K562 (cell line): ENCODE data around the gene SNAPC3. TPM values are rescaled to one million over a fixed set of nuclear protein-coding genes. Genes with fewer than 3 reads are reported as not detected.

Experiments used
- DMBX1 ChIP-seq: fragments of 250-450 bp; sonication (Bioruptor Pico); IDR thresholded peaks from 2 replicates; pipeline ENCODE4 v1.8.0; 2022; ENCODE audit warnings: inconsistent platforms, mild to moderate bottlenecking, moderate library complexity, borderline replicate concordance
- ESRRB ChIP-seq: fragments of 250-450 bp; sonication (Bioruptor Pico); IDR thresholded peaks from 2 replicates; pipeline ENCODE4 v1.5.0; 2020; ENCODE audit warnings: mild to moderate bottlenecking, moderate library complexity, borderline replicate concordance
- HMGN3 ChIP-seq: IDR thresholded peaks from 2 replicates; pipeline ENCODE4 v1.6.1; 2011; ENCODE audit warnings: borderline replicate concordance, low read depth, mild to moderate bottlenecking, mixed read lengths, low read length; ENCODE audit not compliant: insufficient read length; ENCODE audit errors: extremely low read depth
- LCOR ChIP-seq: sonication (generic); formaldehyde crosslinking; IDR thresholded peaks from 2 replicates; pipeline ENCODE4 v1.8.0; 2022; ENCODE audit warnings: mild to moderate bottlenecking, missing genetic modification reagents
- MEF2A ChIP-seq: IDR thresholded peaks from 2 replicates; pipeline ENCODE4 v1.6.1; 2011; ENCODE audit warnings: low read depth, mild to moderate bottlenecking, low read length, moderate library complexity; ENCODE audit not compliant: control insufficient read depth
- NFIX ChIP-seq: fragments of 250-450 bp; sonication (Bioruptor Pico); IDR thresholded peaks from 2 replicates; pipeline ENCODE4 v1.4.0; 2020; ENCODE audit warnings: low read depth, mild to moderate bottlenecking, moderate library complexity
- PTRF ChIP-seq: fragments of 450-650 bp; IDR thresholded peaks from 2 replicates; pipeline ENCODE4 v1.6.1; 2016; ENCODE audit warnings: mild to moderate bottlenecking, missing genetic modification characterization, missing compliant biosample characterization
- SP1 ChIP-seq: sonication (generic); formaldehyde crosslinking; IDR thresholded peaks from 2 replicates; pipeline ENCODE4 v1.8.1; 2022; ENCODE audit warnings: mild to moderate bottlenecking, missing genetic modification reagents
- TCF3 ChIP-seq: sonication (generic); formaldehyde crosslinking; IDR thresholded peaks from 2 replicates; pipeline ENCODE4 v1.4.0; 2020; ENCODE audit warnings: mild to moderate bottlenecking, missing genetic modification reagents
- XRCC5 ChIP-seq: fragments of 200-400 bp; formaldehyde crosslinking; IDR thresholded peaks from 2 replicates; pipeline ENCODE4 v1.6.1; 2017; ENCODE audit warnings: low read depth, mild to moderate bottlenecking, low read length
- ZFP36 ChIP-seq: fragments of 150-350 bp; IDR thresholded peaks from 2 replicates; pipeline ENCODE4 v1.6.1; 2018; ENCODE audit warnings: low read length, low read depth; ENCODE audit not compliant: partially characterized antibody
- ZNF583 ChIP-seq: fragments of 250-450 bp; sonication (Bioruptor Pico); IDR thresholded peaks from 2 replicates; pipeline ENCODE4 v1.4.0; 2020
- polyA plus RNA-seq, 8 experiments: library from polyadenylated mRNA; depleted of rRNA in 4 of 8; stranded (reverse) in 5 of 8; unstranded in 3 of 8; fragments of >200 nt; fragmentation: Nextera tagmentation in 2 of 8; fragmentation: Illumina TruSeq in 1 of 8; extraction: Ambion mirVana in 2 of 8; extraction: Trizol in 1 of 8; gene quantifications; 2 replicates each; pipeline versions ENCODE4 v1.2.1 to v1.2.3, GENCODE V29; 2011 to 2014; ENCODE audit warnings: inconsistent platforms in 1 of 8, missing spikeins in 1 of 8
- total RNA-seq, 7 experiments: library from RNA; depleted of rRNA in 6 of 7; stranded (reverse); fragments of >200 nt in 6 of 7; fragmentation: Illumina TruSeq in 2 of 7; extraction: Trizol in 2 of 7; gene quantifications; 2 replicates each; pipeline versions ENCODE4 v1.2.1 to v1.2.3, GENCODE V29; 2011 to 2021; ENCODE audit warnings: low replicate concordance in 1 of 7
- TF ChIP-seq, protein P1 (sequence below): sonication (generic); formaldehyde crosslinking; IDR thresholded peaks from 2 replicates; pipeline ENCODE4 v1.8.0; 2022; ENCODE audit warnings: mild to moderate bottlenecking, missing genetic modification reagents
- TF ChIP-seq, protein P2 (sequence below): sonication (generic); formaldehyde crosslinking; IDR thresholded peaks from 2 replicates; pipeline ENCODE4 v1.8.1; 2023; ENCODE audit warnings: mild to moderate bottlenecking, missing genetic modification reagents
- TF ChIP-seq, protein P3 (sequence below): fragments of 250-450 bp; sonication (Bioruptor Pico); IDR thresholded peaks from 2 replicates; pipeline ENCODE4 v1.5.0; 2020; ENCODE audit warnings: mild to moderate bottlenecking, borderline replicate concordance
- TF ChIP-seq, protein P4 (sequence below): sonication (generic); formaldehyde crosslinking; IDR thresholded peaks from 2 replicates; pipeline ENCODE4 v1.8.1; 2023; ENCODE audit warnings: missing genetic modification reagents, mild to moderate bottlenecking, borderline replicate concordance

The SNAPC3 gene
- total and polyA plus RNA-seq, 9 of the 15 experiments (the other 6 are each of a cell fraction or from before 2014, with no cell fraction given): 2.3 to 38.9 (median 19.8) TPM

DNA sequence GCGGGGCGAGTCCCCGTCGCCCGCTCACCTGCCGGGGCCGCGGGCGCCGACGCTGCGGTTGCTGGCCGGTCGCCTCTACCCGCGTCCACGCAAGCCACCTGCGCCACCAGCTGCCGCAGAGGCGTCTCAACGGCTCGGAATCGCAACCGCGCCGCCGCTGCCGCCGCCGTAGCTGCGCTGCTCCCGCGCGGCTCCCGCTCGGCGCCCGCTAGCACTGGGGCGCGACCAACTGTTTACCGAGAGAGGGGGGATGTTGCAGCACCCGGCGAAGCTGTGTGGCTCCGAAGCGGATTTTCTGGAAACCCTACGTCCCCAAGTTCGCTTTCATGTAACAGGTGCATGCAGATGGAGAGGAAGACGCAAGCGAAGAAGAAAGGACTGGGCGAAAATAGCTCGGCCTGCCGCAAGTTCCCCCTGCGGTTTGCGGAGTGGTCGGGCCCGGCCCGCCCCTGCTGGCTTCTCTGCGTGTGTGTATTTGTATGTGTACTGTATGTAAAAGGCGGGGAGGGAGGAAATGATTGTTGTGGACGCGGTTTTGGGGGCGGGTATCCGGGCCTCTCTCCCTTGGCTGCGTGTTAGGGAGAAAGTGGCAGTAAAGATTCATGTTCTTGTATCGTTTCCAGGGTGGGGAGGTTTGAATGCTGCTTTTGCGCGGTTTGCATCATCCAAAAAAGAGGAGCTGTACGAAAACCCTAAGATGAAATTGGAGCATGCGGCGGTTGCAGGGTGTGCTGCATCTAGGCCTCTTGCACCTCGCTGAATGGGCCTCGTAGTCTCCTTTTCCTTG lies 88.3 kb downstream of the SNAPC3 start, which contains the start of gene PSIP1 (continued):
- TF ChIP-seq PTRF (no peak), SP1 (CRISPR knock-in tag) (no peak; the same call in 1 of the 2 replicates), DMBX1 (CRISPR knock-in tag) (no peak), XRCC5 (no peak), HMGN3 (peak; percentile 62), ZFP36 (peak; percentile 28), ESRRB (CRISPR knock-in tag) (no peak), TCF3 (no peak), MEF2A (0 out of 2 replicates have a peak, but pooled peaks have one; percentile 0), NFIX (CRISPR knock-in tag) (no peak), LCOR (CRISPR knock-in tag) (no peak), ZNF583 (CRISPR knock-in tag) (no peak)
- TF ChIP-seq, protein P1, sequence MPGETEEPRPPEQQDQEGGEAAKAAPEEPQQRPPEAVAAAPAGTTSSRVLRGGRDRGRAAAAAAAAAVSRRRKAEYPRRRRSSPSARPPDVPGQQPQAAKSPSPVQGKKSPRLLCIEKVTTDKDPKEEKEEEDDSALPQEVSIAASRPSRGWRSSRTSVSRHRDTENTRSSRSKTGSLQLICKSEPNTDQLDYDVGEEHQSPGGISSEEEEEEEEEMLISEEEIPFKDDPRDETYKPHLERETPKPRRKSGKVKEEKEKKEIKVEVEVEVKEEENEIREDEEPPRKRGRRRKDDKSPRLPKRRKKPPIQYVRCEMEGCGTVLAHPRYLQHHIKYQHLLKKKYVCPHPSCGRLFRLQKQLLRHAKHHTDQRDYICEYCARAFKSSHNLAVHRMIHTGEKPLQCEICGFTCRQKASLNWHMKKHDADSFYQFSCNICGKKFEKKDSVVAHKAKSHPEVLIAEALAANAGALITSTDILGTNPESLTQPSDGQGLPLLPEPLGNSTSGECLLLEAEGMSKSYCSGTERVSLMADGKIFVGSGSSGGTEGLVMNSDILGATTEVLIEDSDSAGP (CRISPR knock-in tag): no peak
- TF ChIP-seq, protein P2, sequence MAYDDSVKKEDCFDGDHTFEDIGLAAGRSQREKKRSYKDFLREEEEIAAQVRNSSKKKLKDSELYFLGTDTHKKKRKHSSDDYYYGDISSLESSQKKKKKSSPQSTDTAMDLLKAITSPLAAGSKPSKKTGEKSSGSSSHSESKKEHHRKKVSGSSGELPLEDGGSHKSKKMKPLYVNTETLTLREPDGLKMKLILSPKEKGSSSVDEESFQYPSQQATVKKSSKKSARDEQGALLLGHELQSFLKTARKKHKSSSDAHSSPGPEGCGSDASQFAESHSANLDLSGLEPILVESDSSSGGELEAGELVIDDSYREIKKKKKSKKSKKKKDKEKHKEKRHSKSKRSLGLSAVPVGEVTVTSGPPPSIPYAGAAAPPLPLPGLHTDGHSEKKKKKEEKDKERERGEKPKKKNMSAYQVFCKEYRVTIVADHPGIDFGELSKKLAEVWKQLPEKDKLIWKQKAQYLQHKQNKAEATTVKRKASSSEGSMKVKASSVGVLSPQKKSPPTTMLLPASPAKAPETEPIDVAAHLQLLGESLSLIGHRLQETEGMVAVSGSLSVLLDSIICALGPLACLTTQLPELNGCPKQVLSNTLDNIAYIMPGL: no peak
- TF ChIP-seq, protein P3, sequence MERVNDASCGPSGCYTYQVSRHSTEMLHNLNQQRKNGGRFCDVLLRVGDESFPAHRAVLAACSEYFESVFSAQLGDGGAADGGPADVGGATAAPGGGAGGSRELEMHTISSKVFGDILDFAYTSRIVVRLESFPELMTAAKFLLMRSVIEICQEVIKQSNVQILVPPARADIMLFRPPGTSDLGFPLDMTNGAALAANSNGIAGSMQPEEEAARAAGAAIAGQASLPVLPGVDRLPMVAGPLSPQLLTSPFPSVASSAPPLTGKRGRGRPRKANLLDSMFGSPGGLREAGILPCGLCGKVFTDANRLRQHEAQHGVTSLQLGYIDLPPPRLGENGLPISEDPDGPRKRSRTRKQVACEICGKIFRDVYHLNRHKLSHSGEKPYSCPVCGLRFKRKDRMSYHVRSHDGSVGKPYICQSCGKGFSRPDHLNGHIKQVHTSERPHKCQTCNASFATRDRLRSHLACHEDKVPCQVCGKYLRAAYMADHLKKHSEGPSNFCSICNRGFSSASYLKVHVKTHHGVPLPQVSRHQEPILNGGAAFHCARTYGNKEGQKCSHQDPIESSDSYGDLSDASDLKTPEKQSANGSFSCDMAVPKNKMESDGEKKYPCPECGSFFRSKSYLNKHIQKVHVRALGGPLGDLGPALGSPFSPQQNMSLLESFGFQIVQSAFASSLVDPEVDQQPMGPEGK (CRISPR knock-in tag): no peak
- TF ChIP-seq, protein P4, sequence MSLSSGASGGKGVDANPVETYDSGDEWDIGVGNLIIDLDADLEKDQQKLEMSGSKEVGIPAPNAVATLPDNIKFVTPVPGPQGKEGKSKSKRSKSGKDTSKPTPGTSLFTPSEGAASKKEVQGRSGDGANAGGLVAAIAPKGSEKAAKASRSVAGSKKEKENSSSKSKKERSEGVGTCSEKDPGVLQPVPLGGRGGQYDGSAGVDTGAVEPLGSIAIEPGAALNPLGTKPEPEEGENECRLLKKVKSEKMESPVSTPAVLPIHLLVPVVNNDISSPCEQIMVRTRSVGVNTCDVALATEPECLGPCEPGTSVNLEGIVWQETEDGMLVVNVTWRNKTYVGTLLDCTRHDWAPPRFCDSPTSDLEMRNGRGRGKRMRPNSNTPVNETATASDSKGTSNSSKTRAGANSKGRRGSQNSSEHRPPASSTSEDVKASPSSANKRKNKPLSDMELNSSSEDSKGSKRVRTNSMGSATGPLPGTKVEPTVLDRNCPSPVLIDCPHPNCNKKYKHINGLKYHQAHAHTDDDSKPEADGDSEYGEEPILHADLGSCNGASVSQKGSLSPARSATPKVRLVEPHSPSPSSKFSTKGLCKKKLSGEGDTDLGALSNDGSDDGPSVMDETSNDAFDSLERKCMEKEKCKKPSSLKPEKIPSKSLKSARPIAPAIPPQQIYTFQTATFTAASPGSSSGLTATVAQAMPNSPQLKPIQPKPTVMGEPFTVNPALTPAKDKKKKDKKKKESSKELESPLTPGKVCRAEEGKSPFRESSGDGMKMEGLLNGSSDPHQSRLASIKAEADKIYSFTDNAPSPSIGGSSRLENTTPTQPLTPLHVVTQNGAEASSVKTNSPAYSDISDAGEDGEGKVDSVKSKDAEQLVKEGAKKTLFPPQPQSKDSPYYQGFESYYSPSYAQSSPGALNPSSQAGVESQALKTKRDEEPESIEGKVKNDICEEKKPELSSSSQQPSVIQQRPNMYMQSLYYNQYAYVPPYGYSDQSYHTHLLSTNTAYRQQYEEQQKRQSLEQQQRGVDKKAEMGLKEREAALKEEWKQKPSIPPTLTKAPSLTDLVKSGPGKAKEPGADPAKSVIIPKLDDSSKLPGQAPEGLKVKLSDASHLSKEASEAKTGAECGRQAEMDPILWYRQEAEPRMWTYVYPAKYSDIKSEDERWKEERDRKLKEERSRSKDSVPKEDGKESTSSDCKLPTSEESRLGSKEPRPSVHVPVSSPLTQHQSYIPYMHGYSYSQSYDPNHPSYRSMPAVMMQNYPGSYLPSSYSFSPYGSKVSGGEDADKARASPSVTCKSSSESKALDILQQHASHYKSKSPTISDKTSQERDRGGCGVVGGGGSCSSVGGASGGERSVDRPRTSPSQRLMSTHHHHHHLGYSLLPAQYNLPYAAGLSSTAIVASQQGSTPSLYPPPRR: no peak
